ENCODE data around the gene STOML3.

The STOML3 gene

DNA sequence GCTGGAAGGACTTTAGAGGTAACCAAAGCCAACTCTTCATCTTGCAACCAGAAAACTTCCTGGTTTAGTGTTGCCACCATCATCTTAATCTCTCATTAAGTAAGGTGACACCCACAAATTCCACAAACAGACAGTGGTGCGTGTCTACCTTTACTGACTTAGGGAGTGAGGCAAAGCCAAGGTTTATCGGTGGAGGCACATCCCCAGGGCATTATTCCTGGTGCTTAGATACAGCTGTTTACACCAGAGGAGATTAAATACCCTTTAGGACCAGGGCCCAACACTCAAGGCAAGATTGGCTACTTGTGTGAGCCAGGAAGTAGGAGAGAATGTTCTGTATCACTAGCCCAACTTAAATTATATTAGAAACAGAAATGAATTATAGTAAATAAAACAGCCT, 9.5 kb downstream of the STOML3 start:
- FAIRE-seq (no peak), DNase-seq (ENCODE audit: low spot score) (no peak)

DNA sequence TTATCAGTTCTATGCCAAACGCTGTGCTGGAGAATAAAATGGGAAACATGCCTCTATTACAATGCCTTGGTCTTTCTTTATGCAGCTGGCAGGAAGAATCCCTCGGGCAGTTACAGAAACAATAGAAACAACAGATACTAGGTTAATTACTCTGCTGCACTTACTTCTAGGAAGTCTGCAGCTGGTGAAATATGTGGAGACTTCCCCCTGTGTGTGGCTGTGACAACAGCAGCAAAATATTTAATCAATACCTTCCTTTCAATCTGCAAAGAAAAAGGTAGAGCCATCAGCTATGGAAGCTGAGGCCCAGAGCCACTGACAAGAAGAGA, 9.9 kb downstream of the STOML3 start:
- FAIRE-seq, result no peak
- DNase-seq (ENCODE audit: low spot score), result no peak

DNA sequence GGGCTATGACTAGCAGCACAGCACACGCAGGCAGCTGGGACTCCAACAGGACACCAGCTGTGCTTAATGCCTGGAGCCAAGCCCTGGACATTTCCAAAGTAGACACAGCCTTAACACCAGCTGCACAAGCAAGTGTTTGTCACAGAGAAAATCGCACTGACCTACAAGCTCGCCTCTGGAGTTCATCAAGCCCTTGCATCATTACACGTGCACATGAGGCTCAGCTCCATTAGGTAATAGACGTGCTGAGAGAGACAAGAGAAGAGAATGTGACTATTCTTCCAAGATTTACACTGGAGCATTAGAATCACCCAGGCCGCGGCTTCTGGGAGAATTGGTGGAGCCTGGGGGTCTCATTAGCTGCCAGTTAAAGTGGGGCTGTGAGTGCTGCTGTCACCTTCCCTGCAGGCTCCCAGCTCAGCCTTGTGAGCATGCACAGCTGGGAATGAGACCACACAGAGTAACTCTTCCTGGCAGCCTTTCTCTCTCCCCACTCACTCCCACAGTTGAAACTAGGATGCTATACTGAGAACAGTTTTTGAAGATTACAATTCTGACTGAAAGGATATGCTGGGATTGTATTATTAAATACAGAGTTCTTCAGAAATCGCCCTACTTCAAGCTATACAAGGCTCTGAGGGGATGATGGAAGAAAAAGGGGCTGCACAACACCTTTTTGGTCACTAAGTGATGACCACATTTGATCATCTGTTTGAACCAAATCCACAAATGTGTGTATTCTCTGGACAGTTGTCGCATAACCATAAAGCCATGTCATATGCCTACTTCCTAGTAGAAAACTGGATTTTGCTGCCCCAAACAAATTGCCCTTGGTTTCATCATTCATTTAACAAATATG, 10.5 kb downstream of the STOML3 start:
- DNase-seq (ENCODE audit: low spot score), result no peak
- no peak for FAIRE-seq

DNA sequence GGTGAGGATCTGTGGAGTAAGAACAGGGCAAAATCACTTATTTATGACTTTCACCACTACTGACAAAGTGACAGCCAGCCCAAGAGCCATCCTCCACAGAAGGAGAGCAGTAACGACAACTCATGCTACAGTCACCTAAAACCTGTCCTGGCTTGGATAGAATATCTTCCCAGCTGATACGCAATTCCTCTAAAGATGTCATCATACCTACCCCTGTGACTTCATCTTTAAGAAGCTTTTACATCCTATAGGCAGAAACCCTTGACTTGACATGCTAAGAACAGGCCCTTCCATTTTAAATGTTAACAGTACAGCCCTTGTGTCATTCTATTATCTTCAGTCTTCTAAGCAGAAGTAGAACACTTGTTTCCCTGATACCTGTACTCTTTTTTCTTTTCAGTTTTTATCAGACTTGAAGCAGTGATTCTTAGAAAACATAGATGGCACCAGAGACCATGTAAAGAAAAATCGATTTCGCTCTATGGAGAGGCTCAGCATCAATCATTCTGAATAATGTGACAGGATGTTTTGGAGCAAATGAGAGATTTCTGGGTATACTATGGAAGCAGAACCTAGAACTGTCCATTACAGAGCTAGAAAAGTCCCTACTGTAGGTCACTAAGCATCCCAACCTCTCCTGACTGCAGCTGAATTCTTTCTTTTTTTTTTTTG, 20.1 kb downstream of the STOML3 start:
- FAIRE-seq (no peak), DNase-seq (ENCODE audit: low spot score) (no peak)

DNA sequence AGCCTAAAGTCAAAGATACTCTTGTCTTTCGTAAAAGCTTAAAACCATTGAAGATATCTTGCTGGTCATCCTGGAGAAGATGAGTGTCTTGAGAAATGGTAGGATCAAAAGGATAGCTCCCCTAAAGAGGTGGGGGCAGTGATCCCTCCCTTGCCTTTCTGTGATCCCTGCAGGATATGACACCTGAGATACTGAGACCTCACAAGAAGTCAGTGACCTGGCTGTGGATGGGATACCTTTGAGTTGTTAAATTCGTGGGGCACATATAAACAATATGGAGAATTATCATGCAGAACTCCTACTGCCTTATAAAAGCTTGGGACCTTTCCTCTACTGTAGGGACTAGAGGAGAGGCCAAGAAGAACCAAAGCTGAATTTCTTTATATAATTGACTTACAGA, 21.4 kb downstream of the STOML3 start:
- FAIRE-seq, result no peak
- DNase-seq (ENCODE audit: low spot score), result no peak

DNA sequence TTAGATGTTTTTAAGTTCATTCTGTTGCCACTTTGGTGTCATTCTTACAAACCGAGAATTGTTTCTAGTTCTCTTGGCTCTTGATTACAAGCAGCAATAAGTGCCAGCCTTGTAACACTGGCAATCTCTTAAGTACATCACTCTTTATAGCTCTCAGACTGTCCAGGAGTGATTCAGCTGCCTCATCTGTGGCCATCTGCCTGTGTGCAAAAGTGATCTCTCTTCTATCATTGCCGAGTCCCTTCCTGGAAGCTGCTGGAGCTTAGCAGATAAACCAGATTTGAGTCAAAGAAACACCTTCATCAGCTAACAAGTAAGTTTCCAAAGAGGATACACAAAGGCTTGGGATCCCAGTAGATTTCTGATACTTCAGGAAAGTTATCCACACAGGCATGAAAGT, 23.2 kb downstream of the STOML3 start:
- no peak for FAIRE-seq

DNA sequence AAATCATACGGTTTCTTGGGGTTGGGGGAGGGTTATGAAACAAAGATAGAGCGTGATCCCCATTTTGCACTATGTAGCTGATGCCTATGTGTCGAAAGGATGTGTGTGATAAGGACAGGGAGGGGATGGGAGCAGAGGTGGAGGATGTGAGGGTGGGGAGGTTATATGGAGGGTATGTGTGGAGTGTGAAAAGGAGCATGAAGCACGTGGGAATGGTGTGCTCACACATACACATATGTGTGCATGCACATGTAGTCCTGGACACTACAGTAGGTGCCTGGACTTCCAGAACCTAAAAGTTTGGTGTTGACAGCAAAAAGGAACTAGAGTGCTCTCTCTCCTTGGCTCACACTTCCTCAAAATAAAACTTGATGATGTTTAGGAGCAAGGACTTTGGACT, 25.4 kb downstream of the STOML3 start:
- DNase-seq (ENCODE audit: low spot score) (no peak), FAIRE-seq (no peak)

More for the DNA sequence above, 23.2 kb downstream of the STOML3 start:
- no peak for DNase-seq (ENCODE audit: low spot score)

DNA sequence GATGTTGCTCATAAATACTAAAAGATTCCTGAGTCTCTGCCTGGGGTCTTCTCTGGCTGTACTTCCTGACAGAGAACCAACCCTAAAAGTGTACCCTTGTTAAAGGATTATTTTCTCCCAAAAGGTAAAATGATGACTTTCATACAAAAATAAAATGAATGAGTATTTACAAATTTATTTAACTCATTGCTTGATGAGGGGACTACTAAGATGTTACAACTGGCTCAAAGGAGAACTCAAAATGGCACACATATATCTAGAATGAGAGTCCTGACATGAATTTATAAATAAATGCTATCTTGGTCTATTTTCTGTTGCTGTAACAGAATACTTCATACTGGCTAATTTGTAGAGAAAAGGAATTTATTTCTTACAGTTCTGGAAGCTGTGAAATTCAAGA, 30.5 kb downstream of the STOML3 start:
- DNase-seq (ENCODE audit: low spot score) (no peak), FAIRE-seq (no peak)

DNA sequence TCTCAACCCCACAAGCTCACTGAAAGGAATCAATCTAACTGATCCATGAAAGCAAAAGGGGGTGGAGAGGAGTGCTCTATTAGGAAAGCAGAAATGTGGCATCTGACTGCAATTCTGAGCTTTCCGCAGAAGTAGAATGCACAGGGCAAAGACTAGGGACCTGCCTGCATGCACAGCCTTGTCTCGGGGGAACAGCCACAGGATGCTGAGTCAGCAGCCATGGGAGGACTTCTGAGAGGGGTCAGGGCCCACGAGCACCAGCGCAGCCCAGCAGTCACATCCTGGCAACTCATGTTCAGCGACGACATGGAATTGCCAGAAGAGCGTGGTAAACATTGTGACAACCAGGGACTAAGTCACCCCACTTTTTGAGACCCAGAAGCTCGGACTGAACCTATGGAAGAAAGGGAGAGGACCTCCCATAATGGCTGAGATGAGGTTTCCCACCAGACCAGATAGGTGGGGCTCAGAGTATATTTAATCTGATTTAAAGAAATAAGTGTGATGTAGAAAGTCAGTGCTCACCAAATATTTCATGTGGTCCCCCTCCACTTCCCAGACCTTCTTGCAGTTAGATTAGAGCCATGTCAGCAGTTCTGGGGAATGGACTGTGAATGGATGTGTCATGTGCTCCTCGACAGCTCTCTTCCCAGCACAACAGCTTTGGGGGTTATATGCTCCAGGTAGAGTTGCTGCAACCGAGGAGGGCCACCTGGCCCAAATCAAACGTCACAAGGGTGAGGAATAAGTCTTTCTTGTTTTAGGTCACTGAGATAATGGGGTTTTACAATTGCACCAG, 32.6 kb downstream of the STOML3 start:
- no peak for FAIRE-seq
- no peak for DNase-seq (ENCODE audit: low spot score)

DNA sequence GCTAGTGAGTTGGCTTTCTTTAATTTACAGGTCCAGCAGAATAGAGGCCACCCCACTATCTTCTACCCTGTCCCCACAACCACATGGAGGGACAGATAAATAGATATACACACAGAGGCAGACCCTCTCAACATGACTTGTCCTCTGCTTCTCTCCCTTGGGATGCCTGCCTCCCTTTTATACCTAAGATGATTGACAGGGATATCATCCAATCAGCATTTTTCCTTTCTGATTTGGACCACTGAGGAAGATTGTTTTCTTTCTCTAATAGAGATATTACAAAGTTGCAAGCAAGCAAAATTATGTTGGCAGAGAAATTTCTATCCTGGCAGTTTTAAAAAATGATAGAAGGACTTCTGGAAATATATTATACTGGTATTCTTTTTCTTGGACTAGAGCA, 35.8 kb downstream of the STOML3 start:
- DNase-seq (ENCODE audit: low spot score) (no peak), FAIRE-seq (no peak)

DNA sequence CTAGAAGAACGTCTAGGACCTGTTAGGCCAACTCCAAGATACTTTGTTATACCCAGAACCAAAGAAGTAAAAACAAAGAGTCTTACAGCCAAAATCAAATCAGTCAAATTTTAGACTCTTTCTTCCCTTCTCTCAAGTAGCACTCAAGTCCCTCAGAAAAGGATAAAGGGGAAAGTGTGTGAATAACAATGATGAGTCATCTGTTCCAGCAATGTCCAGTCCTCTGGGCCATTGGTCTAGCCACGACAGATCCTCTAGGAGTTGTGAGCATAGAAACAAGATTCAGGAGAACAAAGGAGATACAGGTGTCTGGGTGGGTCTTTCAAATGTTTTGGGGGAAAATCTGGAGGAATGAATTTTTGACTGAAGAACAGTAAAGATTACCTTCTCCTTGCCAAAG, 36.3 kb downstream of the STOML3 start:
- no peak for FAIRE-seq
- DNase-seq (ENCODE audit: low spot score), result no peak

DNA sequence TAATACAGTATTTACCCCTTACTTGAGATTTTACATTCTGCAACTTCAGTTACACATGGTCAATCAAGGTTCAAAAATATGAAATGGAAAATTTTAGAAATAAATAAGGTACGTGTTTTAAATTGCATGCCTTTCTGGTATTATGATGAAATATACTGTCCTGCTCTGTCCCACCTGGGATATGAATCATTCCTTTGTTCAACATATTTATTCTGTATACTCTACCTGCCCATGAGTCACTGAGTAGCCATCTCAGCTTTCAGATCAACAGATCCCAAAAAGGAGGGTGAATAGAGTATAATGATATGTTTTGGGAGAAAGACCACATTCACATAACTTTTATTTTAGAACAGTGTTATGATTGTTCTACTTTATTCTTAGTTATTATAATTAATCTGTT, 37.8 kb downstream of the STOML3 start:
- FAIRE-seq (no peak), DNase-seq (ENCODE audit: low spot score) (no peak)

DNA sequence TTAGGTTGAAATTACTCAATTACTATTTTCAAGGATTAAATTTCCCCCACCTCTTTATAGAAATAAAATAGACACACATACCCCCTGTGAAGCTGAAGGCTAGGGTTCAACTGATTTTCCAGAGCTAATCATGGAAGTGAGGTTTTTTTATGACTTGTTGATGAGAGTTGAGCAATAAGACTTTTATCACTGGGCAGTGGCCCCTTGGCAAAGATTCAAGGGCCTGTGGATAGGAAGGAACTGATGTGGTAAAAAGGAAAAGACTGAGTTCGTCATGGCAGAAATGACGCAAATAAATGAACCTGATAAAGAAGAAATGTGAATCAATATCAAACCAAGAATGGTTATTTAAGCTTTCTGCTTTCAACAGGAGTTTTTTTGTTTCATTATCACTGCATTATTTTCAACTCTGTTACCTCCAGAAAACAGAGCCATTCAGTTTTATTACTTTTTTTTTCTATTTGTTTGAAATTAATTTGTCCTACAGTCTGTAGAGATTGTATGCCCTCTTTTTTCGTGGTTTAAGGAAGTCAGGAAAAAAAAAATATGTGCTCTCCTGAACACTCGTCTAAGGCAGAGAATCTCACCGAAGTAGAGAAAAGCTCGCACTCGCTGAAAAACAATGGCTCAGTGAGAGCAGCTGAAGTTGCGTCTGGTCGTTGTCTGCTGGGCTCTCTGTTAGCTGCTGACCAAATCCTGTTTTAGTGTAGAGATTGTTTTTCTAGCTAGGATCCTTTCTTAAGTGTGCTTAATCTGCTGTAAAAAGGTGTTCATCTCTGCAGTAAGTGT, 38.9 kb downstream of the STOML3 start:
- DNase-seq (ENCODE audit: low spot score) (no peak), FAIRE-seq (no peak)

DNA sequence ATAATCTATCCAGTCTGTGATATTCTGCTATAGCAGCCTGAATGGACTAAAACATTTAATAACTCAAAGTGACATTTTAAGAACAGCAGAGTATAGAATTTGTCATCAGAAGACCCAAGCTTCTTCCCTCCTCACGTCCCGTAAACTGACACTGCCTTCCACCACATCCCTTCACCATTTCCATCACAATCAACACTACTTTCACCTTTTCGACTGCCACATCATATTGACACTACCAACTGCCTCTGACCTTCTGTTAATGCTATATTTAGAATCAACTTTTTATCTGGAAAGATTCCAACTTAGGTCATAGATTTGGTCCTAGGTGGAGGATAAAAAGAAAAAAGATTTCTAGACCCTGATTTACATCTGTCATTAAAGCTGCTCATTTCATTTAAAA, 39.6 kb downstream of the STOML3 start:
- no peak for FAIRE-seq

DNA sequence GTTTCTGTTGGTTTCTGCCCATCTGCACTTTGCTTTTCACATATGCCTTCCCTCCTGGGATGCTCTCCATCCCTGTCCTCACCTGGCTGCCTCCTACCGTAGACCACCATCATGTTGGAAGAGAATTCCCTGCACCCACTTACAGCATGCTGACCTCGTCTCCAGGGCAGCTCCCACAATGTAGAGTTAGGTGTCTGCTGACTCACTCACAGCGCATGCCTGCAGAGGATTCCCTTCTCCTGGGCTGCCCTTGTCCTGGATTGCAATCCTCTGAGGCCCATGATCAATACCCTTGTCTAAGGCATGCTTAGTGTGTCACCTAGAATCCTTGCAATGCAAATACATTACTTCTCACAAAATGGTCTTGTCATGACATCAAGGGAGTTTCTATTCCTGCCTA, 43.6 kb downstream of the STOML3 start:
- no peak for FAIRE-seq
- no peak for DNase-seq (ENCODE audit: low spot score)

More for the DNA sequence above, 39.6 kb downstream of the STOML3 start:
- no peak for DNase-seq (ENCODE audit: low spot score)

DNA sequence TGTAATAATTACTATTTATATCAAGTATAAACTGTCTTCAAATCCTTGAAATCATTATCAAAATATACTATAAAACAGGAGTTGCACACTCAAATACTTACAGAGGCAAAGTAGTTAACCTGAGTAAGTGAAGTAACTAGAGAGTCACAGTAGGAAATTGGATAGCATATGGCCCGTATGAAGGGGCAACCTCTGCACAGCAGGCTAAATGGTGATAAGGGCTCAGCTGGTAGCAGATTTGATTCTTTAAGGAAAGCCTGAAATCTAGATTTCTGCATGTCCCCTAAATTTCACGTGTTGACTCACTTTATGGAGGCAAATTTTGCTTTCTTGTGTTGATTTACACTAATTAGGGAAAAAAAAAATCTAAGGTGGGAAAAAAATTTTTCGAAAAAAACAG, 46.4 kb downstream of the STOML3 start:
- FAIRE-seq (no peak), DNase-seq (ENCODE audit: low spot score) (no peak)

DNA sequence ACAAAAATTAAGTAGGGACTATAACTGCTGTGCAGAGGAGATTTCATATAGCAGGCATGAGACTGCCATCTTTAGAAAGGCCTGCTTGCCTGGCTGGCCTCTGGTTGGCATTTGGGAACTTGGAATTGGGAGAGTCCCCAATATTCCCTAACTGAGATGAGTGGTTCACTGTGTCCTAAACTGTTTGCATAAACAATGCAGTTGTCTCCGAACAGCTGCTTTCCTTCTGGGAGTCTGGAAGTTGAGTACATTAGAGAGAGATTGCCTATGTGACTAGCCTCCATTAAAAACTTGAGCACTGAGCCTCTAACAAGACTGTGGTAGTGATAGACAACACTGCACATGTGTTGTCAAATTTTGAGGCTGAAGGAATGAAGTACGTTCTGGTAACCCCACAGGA, 47.4 kb downstream of the STOML3 start:
- DNase-seq (ENCODE audit: low spot score) (no peak), FAIRE-seq (no peak)

DNA sequence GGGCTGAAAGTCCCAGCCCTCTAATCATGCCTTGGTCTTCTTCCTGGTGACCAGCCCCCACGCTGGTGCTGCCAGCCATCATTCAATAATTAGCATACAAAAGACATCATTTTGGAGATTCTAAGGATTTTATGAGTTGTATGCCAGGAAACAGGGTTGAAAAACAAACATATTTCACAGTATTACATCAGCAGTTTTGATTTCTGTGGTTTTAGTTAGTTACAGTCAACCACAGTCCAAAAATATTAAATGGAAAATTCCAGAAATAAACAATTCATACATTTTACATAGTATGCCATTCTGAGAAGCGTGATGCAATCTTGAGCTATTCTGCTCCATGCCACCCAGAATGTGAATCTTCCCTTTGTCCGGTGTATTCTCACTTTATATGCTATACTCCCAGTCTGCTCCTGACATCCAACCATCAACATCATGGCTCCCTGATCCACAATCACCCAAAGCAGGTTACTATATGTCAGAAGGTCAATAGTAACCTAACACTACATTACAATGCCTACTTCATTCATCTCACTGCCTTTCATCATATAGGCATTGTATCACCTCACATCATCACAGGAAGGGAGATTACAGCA, 49.2 kb downstream of the STOML3 start:
- no peak for FAIRE-seq
- no peak for DNase-seq (ENCODE audit: low spot score)

DNA sequence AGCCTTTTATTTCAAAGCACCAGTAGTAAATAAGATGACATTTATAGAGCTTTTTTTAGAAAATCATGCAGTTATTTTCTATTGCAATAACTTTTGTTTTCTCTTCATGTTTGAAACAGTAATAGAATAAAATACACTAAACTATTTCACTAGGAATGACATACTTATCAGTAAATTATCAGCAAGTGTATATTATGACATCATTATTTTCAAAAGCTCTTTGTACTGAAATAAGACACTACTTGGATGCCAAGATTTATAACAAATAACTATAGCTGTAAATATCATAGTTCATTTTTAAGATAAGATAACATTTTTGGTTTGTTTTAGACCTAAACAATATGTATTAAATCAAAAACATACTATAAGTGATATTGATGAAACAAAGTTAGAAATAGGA, 56.8 kb downstream of the STOML3 start:
- FAIRE-seq (no peak), DNase-seq (ENCODE audit: low spot score) (no peak)

DNA sequence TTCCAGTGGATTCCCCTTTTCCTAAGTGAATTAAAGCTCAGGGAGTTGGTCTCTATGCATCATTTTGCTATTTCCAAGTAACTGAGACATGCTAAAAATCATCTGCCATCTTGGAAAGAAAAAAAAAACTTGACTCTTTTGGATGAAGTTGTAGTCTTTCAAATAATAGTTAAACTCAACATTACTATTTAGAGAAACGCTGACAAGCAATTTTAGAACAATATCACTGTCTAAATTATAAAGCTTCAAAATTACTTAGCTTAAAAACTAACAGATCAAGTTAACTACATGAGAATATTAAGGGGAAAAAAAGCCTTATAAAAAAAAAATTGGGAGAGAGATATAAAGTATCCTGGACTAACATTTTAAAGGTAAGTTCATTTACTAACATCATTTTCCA, 68.5 kb downstream of the STOML3 start:
- DNase-seq (ENCODE audit: low spot score) (no peak), FAIRE-seq (no peak)

DNA sequence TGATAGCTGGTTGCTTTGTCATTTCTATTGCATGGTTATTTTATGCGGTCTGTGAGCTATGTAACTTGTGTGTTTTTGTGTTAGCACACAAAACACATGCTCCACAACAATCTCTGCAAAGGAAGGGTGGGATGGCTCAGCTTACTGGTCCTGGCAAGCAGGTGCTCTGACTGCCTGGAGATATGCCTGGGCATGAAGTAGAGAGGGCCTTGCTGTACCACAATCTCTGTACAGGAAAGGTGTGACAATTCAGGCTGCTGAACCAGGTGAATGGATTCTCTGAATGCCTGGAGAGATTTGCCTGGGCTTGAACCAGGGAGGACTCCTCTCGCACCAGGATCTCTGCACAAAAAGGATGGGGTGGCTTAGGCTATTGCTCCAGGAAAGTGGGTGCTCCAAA, 69.5 kb downstream of the STOML3 start:
- DNase-seq (ENCODE audit: low spot score) (no peak), FAIRE-seq (no peak)
